Fibroblast of lung (primary cell): ENCODE results near the gene UGT1A7. TPM values are rescaled to one million over a fixed set of nuclear protein-coding genes. Genes with fewer than 3 reads are reported as not detected.

Experiments used
- DNase-seq, 2 donors: peaks; one replicate each; pipeline versions ENCODE4 v3.0.0 to v3.0.0-alpha.2; 2010; ENCODE audit warnings: low read depth in 2 of 2
- H2AFZ ChIP-seq: 2 replicates; pipeline ENCODE4 v1.5.1; 2012; ENCODE audit warnings: low read length, control low read depth, inconsistent platforms
- H3K27ac ChIP-seq: 2 replicates; pipeline ENCODE4 v1.5.1; 2011; ENCODE audit warnings: low read length, control low read depth; ENCODE audit not compliant: insufficient read depth
- H3K27me3 ChIP-seq: 2 replicates; pipeline ENCODE4 v1.5.1; 2011; ENCODE audit warnings: mild to moderate bottlenecking, low read length; ENCODE audit not compliant: control insufficient read depth, insufficient read depth
- H3K36me3 ChIP-seq: 2 replicates; pipeline ENCODE4 v1.5.1; 2011; ENCODE audit warnings: low read length; ENCODE audit not compliant: control insufficient read depth, insufficient read depth
- H3K4me1 ChIP-seq: 2 replicates; pipeline ENCODE4 v1.5.1; 2011; ENCODE audit warnings: low read length; ENCODE audit not compliant: control insufficient read depth, insufficient read depth; ENCODE audit errors: extremely low read depth
- H3K4me2 ChIP-seq: 2 replicates; pipeline ENCODE4 v1.5.1; 2011; ENCODE audit warnings: low read length, control low read depth; ENCODE audit not compliant: insufficient read depth; ENCODE audit errors: extremely low read depth
- H3K4me3 ChIP-seq, 4 experiments: fragments of 200-600 bp in 1 of 4; sonication (generic) in 1 of 4; replicated peaks in 1 of 4; 2 replicates each; pipeline ENCODE4 v1.5.1; 2011 to 2016; ENCODE audit warnings: low read length in 4 of 4, low read depth in 3 of 4, mild to moderate bottlenecking in 3 of 4, control low read depth in 2 of 4, inconsistent platforms in 1 of 4, mixed read lengths in 1 of 4; ENCODE audit not compliant: insufficient read depth in 1 of 4; ENCODE audit errors: control extremely low read depth in 1 of 4
- H3K79me2 ChIP-seq: 2 replicates; pipeline ENCODE4 v1.5.1; 2012; ENCODE audit warnings: mild to moderate bottlenecking, low read length, inconsistent platforms; ENCODE audit not compliant: control insufficient read depth, insufficient read depth
- H3K9ac ChIP-seq: 2 replicates; pipeline ENCODE4 v1.5.1; 2011; ENCODE audit warnings: mild to moderate bottlenecking, low read length, control low read depth; ENCODE audit not compliant: insufficient read depth
- H3K9me3 ChIP-seq: 2 replicates; pipeline ENCODE4 v1.5.1; 2012; ENCODE audit warnings: low read depth, low read length; ENCODE audit not compliant: control insufficient read depth, insufficient read depth
- H4K20me1 ChIP-seq: 2 replicates; pipeline ENCODE4 v1.5.1; 2011; ENCODE audit warnings: low read length; ENCODE audit not compliant: control insufficient read depth, insufficient read depth; ENCODE audit errors: extremely low read depth
- CTCF ChIP-seq, 2 donors: IDR thresholded peaks in 1 of 2; conservative IDR thresholded peaks in 1 of 2; 1 replicate in 1 of 2; 2 replicates in 1 of 2; pipeline ENCODE4 v1.5.1; 2011 to 2012; ENCODE audit warnings: low read length in 2 of 2, control low read depth in 1 of 2, inconsistent platforms in 1 of 2, low read depth in 1 of 2, mild to moderate bottlenecking in 1 of 2
- EZH2 ChIP-seq: IDR thresholded peaks from 2 replicates; pipeline ENCODE4 v1.5.1; 2012; ENCODE audit warnings: low read length, control low read depth, mild to moderate bottlenecking; ENCODE audit errors: missing control alignments
- polyA plus RNA-seq, 2 donors: library from polyadenylated mRNA; depleted of rRNA in 1 of 2; stranded (reverse) in 1 of 2; unstranded in 1 of 2; fragments of >200 nt; gene quantifications; 2 replicates each; pipeline ENCODE4 v1.2.1, GENCODE V29; 2011 to 2012; ENCODE audit warnings: missing spikeins in 1 of 2
- total RNA-seq: library from RNA; depleted of rRNA; stranded (reverse); fragments of >200 nt; gene quantifications from 2 replicates; pipeline ENCODE4 v1.2.1, GENCODE V29; 2014

The UGT1A7 gene
- total and polyA plus RNA-seq, 2 donors (not counting 1 experiment from before 2014, with no cell fraction given) = not detected

- H2AFZ ChIP-seq = no peak overlapping the region
- DNase-seq = peak; percentile 18 to 78
- H3K27me3 ChIP-seq = no peaks in the 10 kb centered on the region
- H3K9me3 ChIP-seq = no peaks in the 10 kb centered on the region
- H3K9ac ChIP-seq = no peak overlapping the region
- no peaks in the 10 kb centered on the region for H3K36me3 ChIP-seq
- H3K79me2 ChIP-seq = no peaks in the 10 kb centered on the region
- no peak overlapping the region for H3K4me3 ChIP-seq
- TF ChIP-seq CTCF (conservative IDR thresholded peaks at IDR 0.05 in 1 of 2, IDR thresholded peaks at IDR 0.05 in 1 of 2; ENCODE audit: low read depth in 1 of 2, low read length in 2 of 2) (no peak), EZH2 (no peak)
- peak overlapping the region; percentile 7 for H3K4me2 ChIP-seq
- H3K27ac ChIP-seq = peak overlapping the region; percentile 27
- no peaks in the 10 kb centered on the region for H4K20me1 ChIP-seq
- peaks cover 3% of the 10 kb centered on the region for H3K4me1 ChIP-seq
Observed at GRCh38 chr2:233764264-233764663, 82.6 kb downstream of the UGT1A7 start.

- no peaks in the 10 kb centered on the region for H4K20me1 ChIP-seq
- H3K9ac ChIP-seq = no peak overlapping the region
- H3K27me3 ChIP-seq = no peaks in the 10 kb centered on the region
- no peak overlapping the region for H3K4me3 ChIP-seq
- peak overlapping the region; percentile 7 for H3K4me2 ChIP-seq
- DNase-seq = no peak
- H3K4me1 ChIP-seq = peaks cover 3% of the 10 kb centered on the region
- peak overlapping the region; percentile 27 for H3K27ac ChIP-seq
- no peaks in the 10 kb centered on the region for H3K9me3 ChIP-seq
- H2AFZ ChIP-seq = no peak overlapping the region
- H3K79me2 ChIP-seq = no peaks in the 10 kb centered on the region
- H3K36me3 ChIP-seq = no peaks in the 10 kb centered on the region
- TF ChIP-seq EZH2 (no peak), CTCF (conservative IDR thresholded peaks at IDR 0.05 in 1 of 2, IDR thresholded peaks at IDR 0.05 in 1 of 2; ENCODE audit: low read depth in 1 of 2, low read length in 2 of 2) (no peak)
Observed at GRCh38 chr2:233764761-233765160, 83.1 kb downstream of the UGT1A7 start.

- H3K9me3 ChIP-seq = no peaks in the 10 kb centered on the region
- no peak overlapping the region for H3K4me3 ChIP-seq
- no peak overlapping the region for H3K4me2 ChIP-seq
- H3K9ac ChIP-seq = no peak overlapping the region
- no peak overlapping the region for H2AFZ ChIP-seq
- no peak overlapping the region for H3K27ac ChIP-seq
- H3K79me2 ChIP-seq = no peaks in the 10 kb centered on the region
- H3K4me1 ChIP-seq = peaks cover 3% of the 10 kb centered on the region
- DNase-seq = no peak
- H3K27me3 ChIP-seq = no peaks in the 10 kb centered on the region
- TF ChIP-seq EZH2 = no peak
- no peak for TF ChIP-seq CTCF (conservative IDR thresholded peaks at IDR 0.05 in 1 of 2, IDR thresholded peaks at IDR 0.05 in 1 of 2; ENCODE audit: low read depth in 1 of 2, low read length in 2 of 2)
- no peaks in the 10 kb centered on the region for H4K20me1 ChIP-seq
- no peaks in the 10 kb centered on the region for H3K36me3 ChIP-seq
Observed at GRCh38 chr2:233766416-233766815, 84.7 kb downstream of the UGT1A7 start.
